Stimulated activated CD4-positive, alpha-beta T cell treated with anti-CD3 and anti-CD28 coated beads, Interleukin-1b, Interleukin-23, amount 100 ng/mL, for 24 hours (primary cell): ENCODE results near the gene ZNF99.
"Not testable (repeated sequence)": the region's sequence is repeated elsewhere in the genome, so short reads cannot be mapped to it uniquely, and the experiment has no call there.

Experiments
- DNase-seq, 4 experiments: peaks; one replicate each; pipeline ENCODE4 v3.0.0-alpha.2; 2020; ENCODE audit warnings: low read depth in 4 of 4, low spot score in 1 of 4

Gene ZNF99

GRCh38 chr19:22783651-22784410, at the start of gene ZNF99:
Gene ZNF99, minus strand, starts transcription at chr19:22784151. Its CDS starts 135 bp downstream, at chr19:22784016.
- no peak for DNase-seq

GRCh38 chr19:22832031-22832762, 48.2 kb upstream of the ZNF99 start, which contains the start of gene ZNF723:
Gene ZNF723, plus strand, starts transcription at chr19:22832291. Its CDS starts 89 bp downstream, at chr19:22832380.
- no peak for DNase-seq

GRCh38 chr19:22831211-22831610, 47.3 kb upstream of the ZNF99 start:
- no peak for DNase-seq

- no peak for DNase-seq
Observed at GRCh38 chr19:22814124-22814523, 30.2 kb upstream of the ZNF99 start.

- no peak for DNase-seq
Observed at GRCh38 chr19:22807061-22807835, 23.3 kb upstream of the ZNF99 start.

GRCh38 chr19:22806418-22806817, 22.5 kb upstream of the ZNF99 start:
- DNase-seq, result no peak

- no peak for DNase-seq
Observed at GRCh38 chr19:22797040-22797439, 13.1 kb upstream of the ZNF99 start.

- not testable (repeated sequence) for DNase-seq
Observed at GRCh38 chr19:22792863-22793262, 8.9 kb upstream of the ZNF99 start.

GRCh38 chr19:22735911-22736645, 47.9 kb downstream of the ZNF99 start:
- no peak for DNase-seq

- DNase-seq, result no peak
Observed at GRCh38 chr19:22733691-22734090, 50.3 kb downstream of the ZNF99 start.

GRCh38 chr19:22728214-22728613, 55.7 kb downstream of the ZNF99 start:
- DNase-seq, result not testable (repeated sequence)

- DNase-seq, result not testable (repeated sequence)
Observed at GRCh38 chr19:22721533-22721932, 62.4 kb downstream of the ZNF99 start.

- DNase-seq, result no peak
Observed at GRCh38 chr19:22708983-22709382, 75.0 kb downstream of the ZNF99 start.

GRCh38 chr19:22703096-22703495, 80.9 kb downstream of the ZNF99 start:
- not testable (repeated sequence) for DNase-seq

- DNase-seq, result not testable (repeated sequence)
Observed at GRCh38 chr19:22702661-22703060, 81.3 kb downstream of the ZNF99 start.
